ENCODE measurements around the gene NFE2L3. TPM values are rescaled to one million over a fixed set of nuclear protein-coding genes. Genes with fewer than 3 reads are reported as not detected.

The NFE2L3 gene
- total and polyA plus RNA-seq, 9 of the 15 experiments (the other 6 are each of a cell fraction or from before 2014, with no cell fraction given) = 2.9 to 16.9 (median 12.4) TPM

- peaks cover 28 to 33% of the 10 kb centered on the region in 2 experiments for H3K4me1 ChIP-seq (replicated peaks in 1 of 2; ENCODE audit: control insufficient read depth in 2 of 2, insufficient read depth in 2 of 2, low read length in 2 of 2)
- peaks cover 40% of the 10 kb centered on the region for H3K79me2 ChIP-seq (ENCODE audit: control insufficient read depth, insufficient read depth, low read length)
- H3K9me3 ChIP-seq (replicated peaks; ENCODE audit: control insufficient read depth, insufficient read depth, low read depth, low read length) = no peaks in the 10 kb centered on the region
- no TSS peak for BruUV-seq (replicated peaks)
- no peaks in the 10 kb centered on the region for H3K9me1 ChIP-seq (ENCODE audit: control insufficient read depth, insufficient read depth, low read length)
- H3K27me3 ChIP-seq (ENCODE audit: control insufficient read depth in 2 of 2, insufficient read depth in 2 of 2, low read length in 2 of 2) = no peaks in the 10 kb centered on the region
- H3K9ac ChIP-seq (ENCODE audit: insufficient read depth in 1 of 2, low read depth in 2 of 2, low read length in 2 of 2) = no peak overlapping the region
- no peak overlapping the region for H3K27ac ChIP-seq (ENCODE audit: extremely low read depth, low read depth, low read length)
- peaks cover 9% of the 10 kb centered on the region; the same call in 1 of the 2 replicates for H4K20me1 ChIP-seq (replicated peaks; ENCODE audit: control insufficient read depth, insufficient read depth, low read length)
- no peaks in the 10 kb centered on the region for H3K36me3 ChIP-seq (ENCODE audit: control insufficient read depth, insufficient read depth, low read length)
- DNase-seq (ENCODE audit: extremely low read depth in 1 of 4, low spot score in 3 of 4) (no peak), FAIRE-seq (no peak), ATAC-seq (no peak)
- ChIA-PET CTCF (ENCODE audit: low intra/inter-chr PET ratio) (interaction anchor here (1.3 kb wide), 1 partner anchor 49 kb away, joined by 4 read pairs; the partner anchor contains the start of gene HNRNPA2B1), POLR2A (interaction anchor here (1.2 to 2.5 kb wide), 3 partner anchors 10 to 48 kb away, joined by 4 to 13 read pairs (median 5); no protein-coding TSS in a partner anchor)
- no peak overlapping the region for H3K4me2 ChIP-seq (ENCODE audit: insufficient read depth, low read length)
- WGBS (ENCODE audit: insufficient coverage, low coverage, missing lambda C conversion rate) = 50% methylated on average over 5 of the region's 5 CpGs
- in situ Hi-C loops (cut with MboI) = no loop called here
- peak overlapping the region; percentile 97 for H2AFZ ChIP-seq (ENCODE audit: low read depth, low read length)
- no peak overlapping the region for H3K4me3 ChIP-seq
- intact Hi-C loops (cut with micrococcal nuclease) = no loop called here
- TF ChIP-seq MGA (IDR thresholded peaks at IDR 0.05) = no peak
- no peak for TF ChIP-seq MITF (IDR thresholded peaks at IDR 0.05)
- TF ChIP-seq E2F3 (CRISPR knock-in tag; IDR thresholded peaks at IDR 0.05) = no peak
- TF ChIP-seq ZBTB9 (CRISPR knock-in tag; IDR thresholded peaks at IDR 0.05) = no peak
- TF ChIP-seq NUFIP1 (IDR thresholded peaks at IDR 0.05; ENCODE audit: partially characterized antibody) = no peak
- TF ChIP-seq IRF9 (tag; IDR thresholded peaks at IDR 0.05) = no peak
- TF ChIP-seq NR2F6 (CRISPR knock-in tag; IDR thresholded peaks at IDR 0.05) = no peak
These were observed 902 bp upstream of the NFE2L3 start for GRCh38 chr7:26151096-26151495.
